NCI-H524 treated with DMSO at 0.1 percent for 48 hours (cell line): ENCODE results near the gene FAM168A.
"Not testable (repeated sequence)": the region's sequence is repeated elsewhere in the genome, so short reads cannot be mapped to it uniquely, and the experiment has no call there.

Experiments used
- DNase-seq: peaks from one replicate; lab custom pipeline; 2025; lab: John Stamatoyannopoulos, UW

Gene FAM168A

GRCh38 chr11:73467505-73467904 is 130.4 kb downstream of the FAM168A start:
- DNase-seq: no peak

- no peak for DNase-seq
Measured at GRCh38 chr11:73466643-73467042, 131.3 kb downstream of the FAM168A start.

GRCh38 chr11:73465871-73466270 is 132.0 kb downstream of the FAM168A start:
- DNase-seq: no peak

GRCh38 chr11:73465023-73465675 is 132.8 kb downstream of the FAM168A start:
- no peak for DNase-seq

DNA sequence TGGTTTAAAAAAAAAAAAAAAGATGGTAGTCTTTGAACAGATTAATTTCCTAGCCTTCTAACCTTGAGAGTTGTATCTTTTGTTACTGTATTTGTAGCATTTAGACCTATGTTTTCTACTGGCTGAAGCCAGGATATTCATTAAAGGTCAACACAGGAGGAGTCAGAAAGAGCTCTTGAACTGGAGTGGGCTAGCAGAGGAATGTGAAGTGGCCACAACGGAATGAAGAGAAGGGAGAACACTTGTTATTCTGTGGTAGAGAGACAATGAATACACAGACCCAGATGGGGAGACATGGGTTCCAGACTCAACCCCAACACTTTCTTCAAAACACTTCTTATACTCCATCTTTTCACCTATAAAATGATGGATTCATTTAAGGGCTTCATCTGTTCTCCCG is 133.6 kb downstream of the FAM168A start:
- DNase-seq: no peak

DNA sequence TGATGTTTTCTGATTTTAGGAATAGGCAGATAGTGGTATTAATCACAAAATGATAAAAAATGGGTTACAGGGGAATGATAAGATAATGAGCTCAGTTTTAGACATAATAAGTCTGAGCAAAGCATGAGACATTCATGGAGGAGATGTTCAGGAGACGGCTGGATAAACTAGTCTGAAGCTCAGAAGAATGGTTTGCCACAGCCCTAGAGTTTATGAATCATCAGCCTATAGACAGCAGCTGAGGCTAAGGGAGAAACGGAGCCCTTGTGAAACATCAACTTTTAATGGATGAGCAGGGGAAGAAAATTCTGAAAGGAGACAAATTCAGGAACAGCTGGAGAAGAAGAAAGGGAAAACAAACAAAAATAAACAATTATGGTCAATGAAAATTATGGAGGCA is 134.6 kb downstream of the FAM168A start:
- DNase-seq: no peak

DNA sequence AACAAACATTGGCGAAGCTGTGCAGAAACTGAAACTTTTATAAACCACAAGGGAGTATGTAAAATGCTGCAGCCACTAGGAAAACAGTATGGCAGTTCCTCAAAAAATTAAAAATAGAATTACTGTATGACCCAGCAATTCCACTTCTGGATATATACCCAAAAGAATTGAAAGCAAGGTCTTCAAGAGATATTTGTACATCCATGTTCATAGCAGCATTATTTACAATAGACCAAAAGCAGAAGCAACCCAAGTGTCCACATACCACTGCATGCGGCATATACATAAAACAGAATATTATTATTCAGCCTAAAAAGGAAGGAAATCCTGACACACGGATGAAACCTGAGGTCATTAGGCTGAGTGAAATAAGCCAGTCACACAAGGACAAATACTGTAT is 135.9 kb downstream of the FAM168A start:
- no peak for DNase-seq

DNA sequence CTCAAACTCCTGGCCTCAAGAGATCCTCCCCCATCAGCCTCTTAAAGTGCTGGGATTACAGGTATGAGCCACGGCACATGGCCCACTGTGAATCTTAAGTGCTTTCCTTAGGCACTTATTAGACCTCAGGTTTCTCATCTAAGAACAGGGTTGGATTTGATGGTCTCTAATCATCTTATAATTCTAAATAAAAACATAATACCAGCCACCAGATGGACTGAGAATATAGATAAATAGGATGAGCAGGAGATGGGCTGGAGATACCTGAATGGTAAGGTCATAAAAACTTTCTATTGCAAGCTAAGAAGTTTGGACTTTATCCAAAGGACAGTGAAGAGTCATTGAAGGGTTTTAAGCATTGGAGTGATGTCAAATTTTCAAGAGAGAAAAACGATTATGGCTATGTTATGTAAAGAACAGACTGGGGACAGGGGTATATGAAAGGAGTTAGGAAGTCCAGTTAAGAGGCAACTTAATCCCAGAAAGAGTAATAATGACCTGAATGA is 136.5 kb downstream of the FAM168A start:
- peak; percentile 84 for DNase-seq

DNA sequence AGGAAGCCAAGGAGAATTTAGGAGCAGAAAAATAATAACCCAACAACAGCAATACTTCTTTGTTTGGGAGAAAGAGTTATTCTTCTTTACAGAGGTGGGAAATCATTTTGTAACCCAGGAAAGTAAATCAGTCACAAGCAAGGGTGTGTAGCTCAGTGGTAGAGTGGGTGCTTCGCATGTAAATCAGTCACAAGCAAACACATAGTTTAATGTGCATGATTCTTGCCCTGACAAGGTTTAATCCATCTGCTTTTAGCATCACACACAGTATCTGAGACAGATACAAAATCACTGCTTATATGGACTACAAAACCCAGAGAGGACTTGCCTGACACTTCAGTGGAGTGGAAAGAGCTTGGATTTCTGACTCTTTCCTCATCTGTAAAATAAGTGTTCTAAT is 139.7 kb downstream of the FAM168A start:
- no peak for DNase-seq

DNA sequence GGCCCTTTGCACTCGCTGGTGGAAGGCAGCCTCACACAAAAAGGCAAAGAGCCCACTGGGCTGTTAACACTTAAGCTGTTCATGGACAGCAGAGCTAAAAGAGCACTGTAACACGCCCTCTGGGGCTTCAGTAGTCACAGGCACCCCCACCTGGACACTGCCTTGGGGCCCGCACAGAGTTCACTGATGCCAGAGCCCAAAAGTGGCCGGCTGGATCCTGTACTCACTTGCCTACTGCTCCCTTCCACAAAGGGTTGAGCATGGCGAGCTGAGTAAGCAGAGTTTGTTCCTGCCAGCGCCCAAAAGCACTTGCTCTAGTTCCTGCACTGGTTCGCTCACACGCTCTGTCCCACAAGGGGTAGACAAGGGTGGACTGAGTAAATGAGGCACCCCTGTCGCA is 142.9 kb downstream of the FAM168A start:
- no peak for DNase-seq

GRCh38 chr11:73453562-73453961 is 144.3 kb downstream of the FAM168A start:
- no peak for DNase-seq

DNA sequence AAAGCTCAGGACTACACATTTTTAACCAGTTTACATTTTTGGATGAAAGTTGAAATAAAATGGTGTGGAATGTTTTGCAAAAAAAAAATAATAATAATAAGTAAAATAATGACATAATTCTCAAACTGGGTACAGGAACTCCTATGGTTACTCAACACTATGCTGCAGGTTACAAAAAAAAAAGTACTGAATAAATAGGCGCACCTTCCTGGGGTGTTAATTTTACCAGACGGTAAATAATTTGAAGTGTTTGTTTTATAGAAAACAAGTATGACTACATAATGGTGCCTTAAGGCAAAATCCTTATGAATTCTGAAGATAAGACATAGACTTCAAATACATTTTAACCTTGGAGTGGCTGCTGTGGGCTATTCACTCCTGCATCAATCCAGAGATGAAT is 145.2 kb downstream of the FAM168A start:
- no peak for DNase-seq

DNA sequence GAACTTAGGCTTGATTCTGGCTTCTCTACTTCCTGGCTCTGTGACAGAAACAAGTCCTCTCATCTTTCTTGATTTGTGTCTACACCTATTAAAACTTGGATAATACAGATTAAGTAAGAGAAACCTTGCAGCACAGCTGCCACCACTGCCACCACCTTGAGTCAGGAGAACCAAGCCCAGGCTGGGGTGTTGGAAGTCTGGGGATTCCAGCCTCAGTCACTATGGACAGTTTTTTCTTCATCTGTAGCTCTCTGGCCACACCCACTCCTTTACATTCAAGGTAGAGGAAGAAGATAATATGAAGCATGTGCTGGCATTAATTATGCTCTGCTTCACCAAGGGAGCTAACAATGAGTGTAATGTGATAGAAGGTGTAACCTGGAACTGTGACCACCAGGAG is 146.0 kb downstream of the FAM168A start:
- no peak for DNase-seq

- no peak for DNase-seq
Measured at GRCh38 chr11:73446766-73447165, 151.1 kb downstream of the FAM168A start.

DNA sequence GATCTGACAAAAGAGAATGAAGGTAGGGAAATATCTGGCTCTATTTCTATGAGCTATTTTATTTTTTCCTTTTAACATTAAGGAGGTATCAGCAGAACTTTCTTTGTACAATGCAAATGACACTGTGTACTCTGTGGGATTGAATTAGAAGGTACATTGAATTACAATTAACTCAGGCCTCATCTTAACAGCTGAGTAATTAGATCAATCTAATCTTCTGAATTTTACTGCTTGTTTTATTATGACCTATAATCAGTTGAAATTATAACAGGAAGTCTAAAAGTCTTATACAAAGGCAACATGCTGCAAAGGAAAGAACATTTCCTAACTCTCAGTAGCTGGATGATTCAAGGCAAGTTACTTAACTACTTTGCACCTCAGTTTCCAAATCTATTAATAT is 151.9 kb downstream of the FAM168A start:
- no peak for DNase-seq

DNA sequence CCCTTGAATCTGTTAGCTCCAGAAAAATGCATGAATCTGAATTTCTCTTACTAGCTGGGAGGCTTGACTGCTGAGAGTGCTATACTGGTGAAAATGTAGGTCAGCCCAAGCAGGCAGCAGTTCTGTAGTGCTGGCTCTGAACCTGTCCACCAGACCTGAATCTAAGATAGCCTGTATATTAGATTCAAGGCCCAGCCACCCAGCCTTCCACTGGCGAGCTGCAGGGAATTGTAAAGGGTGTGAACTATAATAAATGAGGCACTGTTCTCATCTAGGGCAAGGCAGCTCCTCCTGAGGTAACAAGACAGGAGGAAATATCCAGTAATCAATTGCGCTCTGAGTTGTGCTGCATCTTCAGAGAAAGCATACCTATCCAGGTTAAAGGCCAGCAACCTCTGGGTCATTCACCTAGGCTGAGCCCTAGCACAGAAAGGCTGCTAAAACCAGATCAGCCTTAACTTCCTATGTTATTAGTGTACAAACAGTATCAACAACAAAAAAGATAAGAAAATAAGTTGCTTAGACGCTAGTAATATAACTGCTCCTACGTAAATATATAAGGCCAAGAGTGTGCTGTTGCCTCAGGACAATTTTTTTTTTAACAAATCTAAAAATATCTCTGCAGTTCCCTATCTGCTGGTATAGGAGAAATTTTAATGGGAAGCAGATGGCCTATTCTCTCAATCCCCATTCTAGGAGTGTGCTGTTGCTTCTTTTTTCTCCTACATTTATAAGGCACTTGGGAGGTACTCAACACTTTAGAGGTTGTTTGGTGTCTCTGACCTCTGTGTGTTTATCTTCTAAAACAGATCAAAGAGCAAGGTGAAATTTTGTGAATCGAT is 158.7 kb downstream of the FAM168A start:
- DNase-seq: peak; percentile 1

DNA sequence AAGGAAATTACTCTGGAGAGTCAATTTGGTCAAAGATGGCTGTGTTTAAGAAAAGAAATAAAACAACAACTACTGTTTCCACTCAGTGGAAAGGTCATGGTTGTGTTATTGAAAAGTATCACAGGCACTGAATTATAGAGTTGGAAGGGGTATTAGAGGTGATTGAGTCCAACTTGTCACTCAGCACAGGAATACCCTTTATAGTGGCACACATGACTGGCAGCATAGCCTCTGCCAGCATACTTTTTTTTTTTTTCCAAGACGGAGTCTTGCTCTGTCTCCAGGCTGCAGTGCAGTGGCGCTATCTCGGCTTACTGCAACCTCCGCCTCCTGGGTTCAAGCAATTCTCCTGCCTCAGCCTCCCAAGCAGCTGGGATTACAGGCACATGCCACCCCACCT is 161.1 kb downstream of the FAM168A start:
- not testable (repeated sequence) for DNase-seq

GRCh38 chr11:73431396-73431795 is 166.5 kb downstream of the FAM168A start:
- no peak for DNase-seq

GRCh38 chr11:73430326-73430725 is 167.6 kb downstream of the FAM168A start:
- DNase-seq: no peak

GRCh38 chr11:73429121-73429750 is 168.7 kb downstream of the FAM168A start:
- DNase-seq: no peak

GRCh38 chr11:73428699-73429098 is 169.2 kb downstream of the FAM168A start:
- DNase-seq: no peak

- no peak for DNase-seq
Measured at GRCh38 chr11:73428227-73428626, 169.7 kb downstream of the FAM168A start.
